Tibial nerve (tissue), 4 donors: ENCODE measurements around the gene FXYD3.

Experiments
- CTCF ChIP-seq, 5 experiments: fragments of 200-600 bp in 3 of 5; fragments of 450-650 bp in 2 of 5; sonication (generic) in 3 of 5; IDR thresholded peaks; one replicate each; pipeline ENCODE4 v1.5.1; 2016 to 2019; ENCODE audit warnings: antibody characterized with exemption in 5 of 5, mild to moderate bottlenecking in 3 of 5, moderate library complexity in 2 of 5
- EP300 ChIP-seq, 2 donors: sonication (generic); formaldehyde crosslinking; IDR thresholded peaks; one replicate each; pipeline ENCODE4 v1.6.1; 2017; ENCODE audit warnings: antibody characterized with exemption in 2 of 2, mild to moderate bottlenecking in 1 of 2
- POLR2A ChIP-seq, 2 donors: fragments of 450-650 bp; IDR thresholded peaks; one replicate each; pipeline ENCODE4 v1.6.1; 2017; ENCODE audit warnings: antibody characterized with exemption in 2 of 2, mild to moderate bottlenecking in 2 of 2, moderate library complexity in 2 of 2

GRCh38 chr19:35093941-35094647 is 21.5 kb upstream of the FXYD3 start:
- TF ChIP-seq POLR2A (IDR thresholded peaks at IDR 0.05): no peak
- no peak for TF ChIP-seq EP300 (IDR thresholded peaks at IDR 0.05)
- TF ChIP-seq CTCF (IDR thresholded peaks at IDR 0.05): no peak
